Body of pancreas (tissue), 4 donors: Measurements from ENCODE around the gene NCR3LG1. TPM values are rescaled to one million over a fixed set of nuclear protein-coding genes. Genes with fewer than 3 reads are reported as not detected.

Experiments used
- ATAC-seq: fragments of 150-250 bp; one replicate; pipeline ENCODE4 v1.9.1; 2016
- DNase-seq, 4 donors: peaks; one replicate each; pipeline ENCODE4 v3.0.0-alpha.2; 2019
- H3K27ac ChIP-seq, 4 donors: fragments of 200-600 bp; sonication (generic); 1 replicate in 3 of 4; 2 replicates in 1 of 4; pipeline versions ENCODE4 v1.5.1 to v1.6.1; 2016 to 2019; ENCODE audit warnings: mild to moderate bottlenecking in 1 of 4, mixed read lengths in 1 of 4, moderate library complexity in 1 of 4
- H3K27me3 ChIP-seq, 2 donors: fragments of 200-600 bp; sonication (generic); one replicate each; pipeline ENCODE4 v1.6.0; 2016; ENCODE audit warnings: mild to moderate bottlenecking in 1 of 2
- H3K36me3 ChIP-seq, 2 donors: fragments of 200-600 bp; sonication (generic); replicated peaks in 1 of 2; 2 replicates each; pipeline ENCODE4 v1.5.1; 2016; ENCODE audit warnings: low read depth in 2 of 2; ENCODE audit not compliant: insufficient read depth in 1 of 2
- H3K4me1 ChIP-seq: fragments of 200-600 bp; sonication (generic); one replicate; pipeline ENCODE4 v1.6.0; 2016
- H3K4me3 ChIP-seq, 2 donors: fragments of 200-600 bp; sonication (generic); 1 replicate in 1 of 2; 2 replicates in 1 of 2; pipeline ENCODE4 v1.5.1; 2016 to 2019
- H3K9me3 ChIP-seq, 3 donors: fragments of 200-600 bp; sonication (generic); 1 replicate in 2 of 3; 2 replicates in 1 of 3; pipeline ENCODE4 v1.5.1; 2016
- POLR2A ChIP-seq, 3 donors: fragments of 450-650 bp; IDR thresholded peaks; one replicate each; pipeline ENCODE4 v1.6.1; 2016; ENCODE audit warnings: antibody characterized with exemption in 3 of 3, mild to moderate bottlenecking in 2 of 3
- WGBS, 2 donors: methylation state at CpG; one replicate each; pipeline ENCODE4 v1.1.5; 2017; 5-methylcytosine and 5-hydroxymethylcytosine counted together
- intact Hi-C: fragments of 100-400 bp; cut with DNase I; formaldehyde crosslinking; loops from one replicate; pipeline ENCODE4 v1.15.1; 2023
- total RNA-seq, 2 donors: library from RNA; depleted of rRNA; stranded (reverse); fragments of >200 nt; gene quantifications; one replicate each; pipeline ENCODE4 v1.1.0, GENCODE V29; 2016
- TF ChIP-seq, protein P1 (sequence below), 7 experiments: fragments of 450-650 bp in 4 of 7; fragments of 200-600 bp in 3 of 7; sonication (generic) in 3 of 7; IDR thresholded peaks; one replicate each; pipeline ENCODE4 v1.5.1; 2016 to 2019; ENCODE audit warnings: antibody characterized with exemption in 7 of 7

The NCR3LG1 gene
- total RNA-seq, 2 donors from 2014 or later = under 0.01 to 2.6 TPM

DNA sequence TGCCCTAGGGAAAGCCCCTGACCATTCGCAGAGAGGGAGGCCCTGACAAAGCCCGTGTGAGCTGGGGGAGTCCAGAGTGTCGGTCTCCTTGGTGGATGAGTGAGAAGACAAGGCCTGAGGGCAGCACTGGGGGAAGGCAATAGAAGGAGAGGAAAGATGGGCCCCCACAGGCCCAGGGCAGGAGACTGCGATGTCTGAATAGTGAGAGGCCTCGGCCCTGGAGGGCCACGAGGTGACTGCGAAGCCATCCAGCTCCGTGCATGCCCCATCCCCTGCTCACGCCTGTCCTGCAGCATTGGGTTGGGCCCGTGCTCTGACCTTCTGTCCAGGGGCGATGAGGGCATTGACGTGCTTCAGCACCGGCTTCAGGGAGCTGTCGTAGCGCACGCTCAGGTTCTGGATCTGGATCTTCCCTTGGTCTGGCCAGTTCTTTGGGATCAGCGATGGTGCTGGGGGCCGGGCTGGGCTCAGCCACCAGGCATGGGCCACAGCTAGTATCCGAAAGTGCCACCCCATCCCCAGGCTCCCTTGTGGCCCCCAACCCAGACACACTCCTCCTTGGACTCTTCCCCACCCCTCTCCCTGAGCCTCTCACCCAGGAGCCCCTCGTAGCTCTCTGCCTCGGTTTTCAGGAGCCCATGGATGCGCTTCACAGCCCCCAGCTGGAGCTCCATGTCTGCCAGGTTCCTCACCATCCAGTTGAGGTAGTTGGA lies 45.2 kb downstream of the NCR3LG1 start:
- H3K27me3 ChIP-seq = no peaks in the 10 kb centered on the region
- H3K27ac ChIP-seq = no peak overlapping the region
- H3K9me3 ChIP-seq = no peaks in the 10 kb centered on the region
- TF ChIP-seq POLR2A (IDR thresholded peaks at IDR 0.05) = no peak
- TF ChIP-seq, protein P1, sequence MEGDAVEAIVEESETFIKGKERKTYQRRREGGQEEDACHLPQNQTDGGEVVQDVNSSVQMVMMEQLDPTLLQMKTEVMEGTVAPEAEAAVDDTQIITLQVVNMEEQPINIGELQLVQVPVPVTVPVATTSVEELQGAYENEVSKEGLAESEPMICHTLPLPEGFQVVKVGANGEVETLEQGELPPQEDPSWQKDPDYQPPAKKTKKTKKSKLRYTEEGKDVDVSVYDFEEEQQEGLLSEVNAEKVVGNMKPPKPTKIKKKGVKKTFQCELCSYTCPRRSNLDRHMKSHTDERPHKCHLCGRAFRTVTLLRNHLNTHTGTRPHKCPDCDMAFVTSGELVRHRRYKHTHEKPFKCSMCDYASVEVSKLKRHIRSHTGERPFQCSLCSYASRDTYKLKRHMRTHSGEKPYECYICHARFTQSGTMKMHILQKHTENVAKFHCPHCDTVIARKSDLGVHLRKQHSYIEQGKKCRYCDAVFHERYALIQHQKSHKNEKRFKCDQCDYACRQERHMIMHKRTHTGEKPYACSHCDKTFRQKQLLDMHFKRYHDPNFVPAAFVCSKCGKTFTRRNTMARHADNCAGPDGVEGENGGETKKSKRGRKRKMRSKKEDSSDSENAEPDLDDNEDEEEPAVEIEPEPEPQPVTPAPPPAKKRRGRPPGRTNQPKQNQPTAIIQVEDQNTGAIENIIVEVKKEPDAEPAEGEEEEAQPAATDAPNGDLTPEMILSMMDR (IDR thresholded peaks at IDR 0.05) = no peak
- intact Hi-C loops = no loop called here
- DNase-seq (no peak), ATAC-seq (no peak)
- 86 to 93% methylated on average over 13 to 22 of the region's 22 CpGs for WGBS, 2 donors
- H3K4me3 ChIP-seq = no peak overlapping the region
- H3K4me1 ChIP-seq = no peaks in the 10 kb centered on the region
- H3K36me3 ChIP-seq = no peaks in the 10 kb centered on the region

DNA sequence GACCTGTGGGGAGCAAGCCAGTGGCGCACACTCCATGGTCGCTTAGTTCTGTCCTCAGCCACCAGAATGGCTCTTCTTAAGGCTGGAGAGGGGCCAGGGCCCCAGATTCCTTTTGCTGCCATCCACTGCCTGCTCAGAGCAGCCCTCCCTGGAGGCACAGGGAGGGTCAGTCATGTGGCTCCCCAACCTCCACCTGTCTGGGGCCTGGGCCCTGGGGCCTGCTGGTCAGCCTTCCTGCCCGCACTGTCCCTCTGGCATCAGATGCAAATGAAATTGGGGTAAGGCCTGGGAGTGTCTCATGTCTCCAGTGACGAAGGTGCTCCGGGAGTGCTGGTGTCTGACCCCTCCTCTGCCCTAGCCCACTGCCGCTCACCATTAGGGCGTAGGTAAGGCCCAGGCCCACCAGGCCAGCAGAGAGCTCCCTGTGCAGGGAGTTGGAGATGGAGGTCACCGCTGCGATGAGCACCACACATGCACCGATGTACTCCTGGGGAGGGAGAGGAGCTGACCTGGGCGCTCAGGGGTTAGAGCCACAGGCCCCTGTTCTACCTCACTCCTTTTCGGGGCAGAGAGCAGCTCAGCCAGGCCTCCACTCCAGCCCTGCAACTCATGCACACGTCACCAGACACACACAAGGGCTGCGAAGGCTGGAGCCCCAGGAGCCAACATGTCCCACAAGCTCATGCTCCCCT lies 45.9 kb downstream of the NCR3LG1 start:
- DNase-seq = no peak
- Histone ChIP-seq H3K36me3 (no peaks in the 10 kb centered on the region), H3K4me1 (no peaks in the 10 kb centered on the region), H3K27me3 (no peaks in the 10 kb centered on the region), H3K27ac (no peak overlapping the region), H3K4me3 (no peak overlapping the region), H3K9me3 (no peaks in the 10 kb centered on the region)
- intact Hi-C loops = no loop called here
- ATAC-seq = no peak
- TF ChIP-seq POLR2A (IDR thresholded peaks at IDR 0.05) = no peak
- TF ChIP-seq, protein P1 (IDR thresholded peaks at IDR 0.05) = no peak
- 90 to 93% methylated on average over 10 to 11 of the region's 14 CpGs for WGBS, 2 donors

DNA sequence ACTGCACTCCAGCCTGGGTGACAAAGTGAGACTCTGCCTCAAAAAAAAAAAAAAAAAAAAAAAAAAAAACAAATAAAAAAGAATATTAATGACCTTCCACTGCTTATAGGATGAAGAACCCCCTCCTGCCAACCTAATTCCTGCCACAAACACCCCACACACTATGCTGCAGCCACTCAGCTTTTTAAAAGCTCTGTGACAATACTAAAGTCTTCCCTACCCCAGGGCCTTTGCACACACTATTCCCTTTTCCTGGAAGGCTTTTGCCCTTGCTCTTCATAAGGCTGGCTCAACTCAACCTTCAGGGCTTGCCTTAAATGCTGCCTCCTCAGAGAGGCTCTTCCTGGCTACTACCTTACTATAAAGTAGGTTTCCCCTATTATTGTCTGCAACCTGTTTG lies 47.6 kb downstream of the NCR3LG1 start:
- TF ChIP-seq, protein P1 (IDR thresholded peaks at IDR 0.05) = no peak
- no peak for TF ChIP-seq POLR2A (IDR thresholded peaks at IDR 0.05)
- DNase-seq = no peak

DNA sequence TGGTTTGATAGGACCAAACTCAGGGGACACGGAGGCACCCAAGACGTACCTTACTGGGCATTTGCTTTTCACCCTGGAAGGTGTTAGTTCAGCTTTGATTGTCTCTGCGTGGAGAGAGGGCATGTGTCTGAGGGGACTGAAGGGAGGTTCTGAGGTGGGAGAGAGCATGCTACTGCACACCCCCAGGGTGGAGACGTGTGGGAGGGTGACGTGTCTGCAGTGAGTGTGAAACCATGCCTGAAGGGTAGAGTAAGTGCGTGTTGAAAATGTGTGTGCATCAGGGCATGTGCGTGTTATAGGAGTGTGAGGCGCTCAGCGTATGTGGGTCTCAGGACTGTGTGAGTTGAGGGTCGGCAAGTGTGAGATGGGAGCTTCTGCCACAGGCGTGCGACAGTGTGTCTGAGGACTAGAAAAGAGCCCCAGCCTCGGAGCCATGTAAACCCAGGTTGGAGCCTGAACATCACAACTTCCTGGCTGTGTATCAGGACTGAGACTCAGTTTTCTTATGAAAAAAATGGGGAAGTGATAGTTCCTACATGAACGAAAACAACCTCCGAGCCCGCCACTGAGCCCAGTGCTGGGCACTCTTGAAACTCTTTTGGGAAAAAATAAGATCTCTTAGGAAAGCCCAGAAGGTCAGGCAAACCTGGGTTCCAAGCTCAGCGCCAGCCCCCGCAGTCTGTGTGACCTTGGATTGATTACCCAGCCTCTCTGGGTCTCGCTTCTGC lies 48.6 kb downstream of the NCR3LG1 start:
- no peak overlapping the region for H3K4me3 ChIP-seq
- H3K36me3 ChIP-seq = no peaks in the 10 kb centered on the region
- ATAC-seq = no peak
- H3K9me3 ChIP-seq = no peaks in the 10 kb centered on the region
- peak in 1 of 4 donors; percentile 6 for DNase-seq
- no peak overlapping the region for H3K27ac ChIP-seq
- intact Hi-C loops = no loop called here
- WGBS, 2 donors = 77 to 83% methylated on average over 19 of the region's 19 CpGs
- H3K27me3 ChIP-seq = no peaks in the 10 kb centered on the region
- H3K4me1 ChIP-seq = peaks cover 6% of the 10 kb centered on the region
- TF ChIP-seq POLR2A (IDR thresholded peaks at IDR 0.05) = no peak
- TF ChIP-seq, protein P1 (IDR thresholded peaks at IDR 0.05) = no peak

More for the DNA sequence above, 47.6 kb downstream of the NCR3LG1 start:
- H3K36me3 ChIP-seq = no peaks in the 10 kb centered on the region
- ATAC-seq = no peak
- H3K4me3 ChIP-seq = no peak overlapping the region
- intact Hi-C loops = no loop called here
- no peak overlapping the region for H3K27ac ChIP-seq
- H3K27me3 ChIP-seq = no peaks in the 10 kb centered on the region
- no peaks in the 10 kb centered on the region for H3K4me1 ChIP-seq
- no peaks in the 10 kb centered on the region for H3K9me3 ChIP-seq
